B cell (primary cell): ENCODE results near the gene RELCH.

Experiments used
- EZH2 ChIP-seq: IDR thresholded peaks from 2 replicates; pipeline ENCODE4 v1.6.1; 2012; ENCODE audit warnings: borderline replicate concordance, low read depth, mild to moderate bottlenecking, moderate library complexity, low read length; ENCODE audit not compliant: insufficient read depth, poor library complexity, severe bottlenecking
- TF ChIP-seq, protein P1 (sequence below): fragments of 200-600 bp; IDR thresholded peaks from one replicate; pipeline ENCODE4 v1.8.0; 2022; ENCODE audit warnings: antibody characterized with exemption, mild to moderate bottlenecking

DNA sequence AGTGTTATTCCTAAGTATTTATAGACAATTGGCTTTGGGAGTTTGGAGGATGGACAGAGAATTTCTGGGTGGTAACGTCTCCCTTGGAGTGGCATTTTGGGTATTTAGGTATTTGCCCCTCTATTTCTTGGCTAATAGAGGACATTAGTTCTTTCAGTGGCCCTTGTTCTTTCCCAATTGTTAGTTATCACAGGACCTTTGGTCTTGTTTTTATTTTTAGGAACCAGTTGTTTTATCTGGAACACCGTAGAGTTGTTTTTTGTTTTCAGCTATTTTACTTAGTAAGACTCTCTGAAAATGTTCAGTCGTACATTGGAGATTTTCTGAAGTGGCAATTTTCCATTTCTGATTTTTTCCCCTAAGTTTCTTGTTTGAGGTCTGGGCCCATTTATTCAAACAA, 97.6 kb downstream of the RELCH start:
- TF ChIP-seq, protein P1, sequence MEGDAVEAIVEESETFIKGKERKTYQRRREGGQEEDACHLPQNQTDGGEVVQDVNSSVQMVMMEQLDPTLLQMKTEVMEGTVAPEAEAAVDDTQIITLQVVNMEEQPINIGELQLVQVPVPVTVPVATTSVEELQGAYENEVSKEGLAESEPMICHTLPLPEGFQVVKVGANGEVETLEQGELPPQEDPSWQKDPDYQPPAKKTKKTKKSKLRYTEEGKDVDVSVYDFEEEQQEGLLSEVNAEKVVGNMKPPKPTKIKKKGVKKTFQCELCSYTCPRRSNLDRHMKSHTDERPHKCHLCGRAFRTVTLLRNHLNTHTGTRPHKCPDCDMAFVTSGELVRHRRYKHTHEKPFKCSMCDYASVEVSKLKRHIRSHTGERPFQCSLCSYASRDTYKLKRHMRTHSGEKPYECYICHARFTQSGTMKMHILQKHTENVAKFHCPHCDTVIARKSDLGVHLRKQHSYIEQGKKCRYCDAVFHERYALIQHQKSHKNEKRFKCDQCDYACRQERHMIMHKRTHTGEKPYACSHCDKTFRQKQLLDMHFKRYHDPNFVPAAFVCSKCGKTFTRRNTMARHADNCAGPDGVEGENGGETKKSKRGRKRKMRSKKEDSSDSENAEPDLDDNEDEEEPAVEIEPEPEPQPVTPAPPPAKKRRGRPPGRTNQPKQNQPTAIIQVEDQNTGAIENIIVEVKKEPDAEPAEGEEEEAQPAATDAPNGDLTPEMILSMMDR = no peak
- TF ChIP-seq EZH2 = no peak
